ENCODE results near the gene GRB14. TPM values are rescaled to one million over a fixed set of nuclear protein-coding genes. Genes with fewer than 3 reads are reported as not detected.

The GRB14 gene
- total RNA-seq, 1 donor = 6.9 TPM

DNA sequence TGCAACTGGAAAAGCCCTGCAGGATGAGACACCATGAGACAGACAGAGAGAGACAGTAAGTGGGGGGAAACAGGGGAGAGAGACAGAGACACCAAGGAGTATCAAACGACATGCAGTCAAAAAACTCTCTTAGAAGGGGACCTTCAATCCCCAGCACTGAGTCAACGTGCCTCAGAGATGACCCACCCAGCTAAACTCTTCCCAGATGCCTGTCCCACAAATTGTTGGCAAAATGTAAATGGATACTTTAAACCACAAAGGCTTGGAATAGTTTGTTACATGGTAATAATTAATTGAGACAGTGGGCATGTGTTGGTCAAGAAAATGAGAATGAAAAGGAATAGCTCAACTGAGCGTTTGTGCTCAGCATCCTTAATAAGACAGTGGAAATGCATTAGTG, 98.3 kb downstream of the GRB14 start:
- H3K4me3 ChIP-seq (ENCODE audit: low read depth, low read length) = no peak overlapping the region
- no peak for TF ChIP-seq CTCF (IDR thresholded peaks at IDR 0.05; ENCODE audit: insufficient read depth, low read length)
- DNase-seq (ENCODE audit: low read depth) = peak; percentile 18

- no peak overlapping the region for H3K4me3 ChIP-seq (ENCODE audit: low read depth, low read length)
- no peak for TF ChIP-seq CTCF (IDR thresholded peaks at IDR 0.05; ENCODE audit: insufficient read depth, low read length)
- DNase-seq (ENCODE audit: low read depth) = no peak
Measured at GRCh38 chr2:164522561-164522981, 98.7 kb downstream of the GRB14 start.

DNA sequence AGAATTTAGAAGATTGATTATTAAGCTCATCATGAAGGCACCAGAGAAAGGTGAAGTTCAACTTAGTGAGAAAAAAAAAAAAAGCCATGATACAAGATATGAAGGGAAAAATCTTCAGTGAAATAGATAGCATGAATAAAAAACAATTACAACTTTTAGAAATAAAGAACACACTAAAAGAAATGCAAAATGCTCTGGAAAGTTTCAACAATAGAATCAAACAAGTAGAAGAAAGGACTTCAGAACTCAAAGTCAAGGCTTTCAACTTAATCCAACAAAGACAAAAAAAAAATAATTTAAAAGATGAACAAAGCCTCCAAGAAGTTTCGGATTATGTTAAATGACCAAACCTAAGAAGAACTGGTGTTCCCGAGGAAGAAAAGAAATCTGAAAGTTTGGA, 105.5 kb downstream of the GRB14 start:
- H3K4me3 ChIP-seq (ENCODE audit: low read depth, low read length) = no peak overlapping the region
- TF ChIP-seq CTCF (IDR thresholded peaks at IDR 0.05; ENCODE audit: insufficient read depth, low read length) = no peak
- no peak for DNase-seq (ENCODE audit: low read depth)

- no peak overlapping the region for H3K4me3 ChIP-seq (ENCODE audit: low read depth, low read length)
- no peak for DNase-seq (ENCODE audit: low read depth)
- TF ChIP-seq CTCF (IDR thresholded peaks at IDR 0.05; ENCODE audit: insufficient read depth, low read length) = no peak
Measured at GRCh38 chr2:164515030-164515429, 106.3 kb downstream of the GRB14 start.

DNA sequence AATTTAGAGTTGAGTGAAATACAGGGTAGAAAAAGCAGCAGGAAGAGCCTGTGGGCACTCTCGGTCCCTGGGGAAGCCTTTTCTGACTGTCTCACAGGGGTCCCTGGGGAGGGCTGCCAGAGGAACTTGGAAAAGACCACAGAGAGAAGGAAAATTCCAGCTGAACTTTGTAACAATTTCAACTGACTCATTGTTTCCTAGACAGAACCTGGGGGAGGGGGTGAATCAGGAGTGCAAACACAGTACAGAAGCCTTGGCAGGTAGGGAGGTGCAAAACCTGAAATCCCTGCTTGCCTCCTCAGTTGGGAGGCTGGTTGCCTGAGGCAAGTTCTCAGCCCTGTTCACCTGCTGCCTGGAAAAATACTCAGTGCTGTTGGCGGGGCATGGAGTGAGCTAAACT, 106.8 kb downstream of the GRB14 start:
- TF ChIP-seq CTCF (IDR thresholded peaks at IDR 0.05; ENCODE audit: insufficient read depth, low read length) = no peak
- DNase-seq (ENCODE audit: low read depth) = peak; percentile 24
- no peak overlapping the region for H3K4me3 ChIP-seq (ENCODE audit: low read depth, low read length)

DNA sequence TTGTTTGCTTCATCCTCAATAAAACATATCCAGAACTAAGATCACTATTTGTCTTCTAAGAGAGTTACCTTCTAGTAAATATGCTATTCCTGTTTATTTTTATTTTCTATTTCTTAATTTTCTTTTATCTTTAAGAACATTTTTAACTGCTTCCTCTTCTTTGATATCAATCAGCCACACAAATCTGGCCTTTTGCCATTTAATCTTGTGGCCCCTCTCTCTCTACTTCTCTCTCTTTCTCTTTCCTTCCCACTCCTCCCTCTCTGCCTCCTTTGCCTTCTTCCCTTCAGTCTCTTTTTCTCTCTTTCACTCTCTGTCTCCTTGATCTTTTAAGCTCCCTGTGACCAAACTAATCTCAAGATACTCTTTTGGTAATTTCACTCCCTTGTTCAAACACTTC, 108.4 kb downstream of the GRB14 start:
- no peak overlapping the region for H3K4me3 ChIP-seq (ENCODE audit: low read depth, low read length)
- no peak for TF ChIP-seq CTCF (IDR thresholded peaks at IDR 0.05; ENCODE audit: insufficient read depth, low read length)
- DNase-seq (ENCODE audit: low read depth) = no peak

GRCh38 chr2:164511738-164512137, 109.5 kb downstream of the GRB14 start:
- DNase-seq (ENCODE audit: low read depth) = no peak
- no peak for TF ChIP-seq CTCF (IDR thresholded peaks at IDR 0.05; ENCODE audit: insufficient read depth, low read length)
- no peak overlapping the region for H3K4me3 ChIP-seq (ENCODE audit: low read depth, low read length)
